Neuronal stem cell (in vitro differentiated cells): ENCODE results near the gene ZNF618.
A peak's percentile ranks its signal among the peaks of the same experiment; 100 is the strongest.

ENCODE experiments used
- DNase-seq: peaks from one replicate; pipeline ENCODE4 v3.0.0-alpha.2; 2013; ENCODE audit warnings: low spot score
- H2AFZ ChIP-seq: one replicate; pipeline ENCODE4 v1.6.1; 2013; ENCODE audit warnings: mild to moderate bottlenecking, low read length, inconsistent platforms
- H2AK5ac ChIP-seq: 2 replicates; pipeline ENCODE4 v1.6.1; 2013; ENCODE audit warnings: low read depth, mild to moderate bottlenecking, inconsistent platforms, low read length, moderate library complexity, mixed read lengths
- H2BK120ac ChIP-seq: 2 replicates; pipeline ENCODE4 v1.6.1; 2013; ENCODE audit warnings: low read depth, mild to moderate bottlenecking, inconsistent platforms, low read length, moderate library complexity, mixed read lengths
- H2BK12ac ChIP-seq: one replicate; pipeline ENCODE4 v1.6.1; 2013; ENCODE audit warnings: low read length, inconsistent platforms
- H2BK15ac ChIP-seq: 2 replicates; pipeline ENCODE4 v1.6.1; 2013; ENCODE audit warnings: mild to moderate bottlenecking, low read length, inconsistent platforms, mixed read lengths
- H2BK5ac ChIP-seq: one replicate; pipeline ENCODE4 v1.6.1; 2013; ENCODE audit warnings: inconsistent platforms, mild to moderate bottlenecking, low read length, moderate library complexity
- H3K14ac ChIP-seq: one replicate; pipeline ENCODE4 v1.6.1; 2013; ENCODE audit warnings: low read length, inconsistent platforms
- H3K18ac ChIP-seq: 2 replicates; pipeline ENCODE4 v1.6.1; 2013; ENCODE audit warnings: low read length, inconsistent platforms
- H3K23ac ChIP-seq: 2 replicates; pipeline ENCODE4 v1.6.1; 2013; ENCODE audit warnings: low read depth, mild to moderate bottlenecking, mixed read lengths, low read length, inconsistent platforms; ENCODE audit not compliant: poor library complexity
- H3K27ac ChIP-seq: replicated peaks from 3 replicates; pipeline ENCODE4 v1.5.1; 2013; ENCODE audit warnings: low read length, inconsistent platforms
- H3K27me3 ChIP-seq, 3 experiments: 2 replicates each; pipeline ENCODE4 v1.6.1; 2013; ENCODE audit warnings: low read length in 3 of 3, mild to moderate bottlenecking in 2 of 3, inconsistent platforms in 1 of 3, low read depth in 1 of 3, mixed read lengths in 1 of 3, moderate library complexity in 1 of 3; ENCODE audit not compliant: control insufficient read depth in 3 of 3, insufficient read depth in 3 of 3
- H3K36me3 ChIP-seq, 2 donors: replicated peaks in 1 of 2; 2 replicates each; pipeline ENCODE4 v1.6.1; 2013; ENCODE audit warnings: low read length in 2 of 2; ENCODE audit not compliant: control insufficient read depth in 2 of 2, insufficient read depth in 2 of 2
- H3K4ac ChIP-seq: 2 replicates; pipeline ENCODE4 v1.6.1; 2013; ENCODE audit warnings: inconsistent platforms, mild to moderate bottlenecking, low read length, moderate library complexity
- H3K4me1 ChIP-seq, 2 donors: 1 replicate in 1 of 2; 2 replicates in 1 of 2; pipeline ENCODE4 v1.6.1; 2013; ENCODE audit warnings: low read length in 2 of 2, low read depth in 1 of 2; ENCODE audit not compliant: control insufficient read depth in 2 of 2, insufficient read depth in 1 of 2
- H3K4me2 ChIP-seq: one replicate; pipeline ENCODE4 v1.6.1; 2013; ENCODE audit warnings: mild to moderate bottlenecking, low read length, inconsistent platforms; ENCODE audit not compliant: insufficient read depth, poor library complexity, severe bottlenecking
- H3K4me3 ChIP-seq, 2 donors: 2 replicates each; pipeline ENCODE4 v1.5.1; 2013; ENCODE audit warnings: low read length in 2 of 2, mild to moderate bottlenecking in 2 of 2, inconsistent platforms in 1 of 2, moderate library complexity in 1 of 2
- H3K79me1 ChIP-seq: one replicate; pipeline ENCODE4 v1.6.1; 2013; ENCODE audit warnings: low read depth, mild to moderate bottlenecking, inconsistent platforms, low read length, moderate library complexity
- H3K9ac ChIP-seq: one replicate; pipeline ENCODE4 v1.6.1; 2013; ENCODE audit warnings: mild to moderate bottlenecking, low read depth, low read length, inconsistent platforms; ENCODE audit not compliant: poor library complexity
- H3K9me3 ChIP-seq, 2 donors: replicated peaks in 1 of 2; 2 replicates each; pipeline versions ENCODE3 to v1.6.1; 2013; ENCODE audit warnings: low read length in 2 of 2, mild to moderate bottlenecking in 2 of 2, inconsistent platforms in 1 of 2, low read depth in 1 of 2, mixed read lengths in 1 of 2, moderate library complexity in 1 of 2; ENCODE audit not compliant: control insufficient read depth in 2 of 2, insufficient read depth in 1 of 2
- H4K8ac ChIP-seq: one replicate; pipeline ENCODE4 v1.6.1; 2013; ENCODE audit warnings: low read depth, mild to moderate bottlenecking, inconsistent platforms, low read length, moderate library complexity
- H4K91ac ChIP-seq: one replicate; pipeline ENCODE4 v1.6.1; 2013; ENCODE audit warnings: low read length, low read depth, mild to moderate bottlenecking, inconsistent platforms; ENCODE audit not compliant: poor library complexity
- WGBS, 2 donors: extraction: QIAGEN DNeasy Blood & Tissue Kit; methylation state at CpG; one replicate each; pipeline ENCODE4 v1.1.7; 2013; ENCODE audit warnings: missing lambda C conversion rate in 2 of 2, mixed read lengths in 1 of 2; ENCODE audit not compliant: insufficient read length in 2 of 2, insufficient replicate concordance in 1 of 2; ENCODE audit errors: extremely low coverage in 2 of 2; 5-methylcytosine and 5-hydroxymethylcytosine counted together

ZNF618 gene

GRCh38 chr9:114061830-114062474, 185.8 kb downstream of the ZNF618 start:
- H3K14ac ChIP-seq: no peak overlapping the region
- H3K27me3 ChIP-seq: no peaks in the 10 kb centered on the region
- no peak overlapping the region for H3K23ac ChIP-seq
- no peak overlapping the region for H2BK5ac ChIP-seq
- H2BK15ac ChIP-seq: no peak overlapping the region
- no peak for DNase-seq
- H3K4me1 ChIP-seq: peaks cover 0 to 2% of the 10 kb centered on the region in 2 donors
- H3K9me3 ChIP-seq: no peaks in the 10 kb centered on the region
- H2AFZ ChIP-seq: no peak overlapping the region
- no peak overlapping the region for H3K9ac ChIP-seq
- no peak overlapping the region for H2AK5ac ChIP-seq
- no peaks in the 10 kb centered on the region for H3K79me1 ChIP-seq
- H2BK120ac ChIP-seq: no peak overlapping the region
- H3K4me3 ChIP-seq: no peak overlapping the region
- no peak overlapping the region for H3K4ac ChIP-seq
- H3K4me2 ChIP-seq: no peak overlapping the region
- H3K27ac ChIP-seq: no peak overlapping the region
- H3K18ac ChIP-seq: no peak overlapping the region
- H2BK12ac ChIP-seq: no peak overlapping the region
- no peak overlapping the region for H4K91ac ChIP-seq
- WGBS, 2 donors: no CpG with 5 or more reads among the region's 4 CpGs
- H3K36me3 ChIP-seq: peaks cover 2 to 5% of the 10 kb centered on the region in 2 donors
- no peak overlapping the region for H4K8ac ChIP-seq

DNA sequence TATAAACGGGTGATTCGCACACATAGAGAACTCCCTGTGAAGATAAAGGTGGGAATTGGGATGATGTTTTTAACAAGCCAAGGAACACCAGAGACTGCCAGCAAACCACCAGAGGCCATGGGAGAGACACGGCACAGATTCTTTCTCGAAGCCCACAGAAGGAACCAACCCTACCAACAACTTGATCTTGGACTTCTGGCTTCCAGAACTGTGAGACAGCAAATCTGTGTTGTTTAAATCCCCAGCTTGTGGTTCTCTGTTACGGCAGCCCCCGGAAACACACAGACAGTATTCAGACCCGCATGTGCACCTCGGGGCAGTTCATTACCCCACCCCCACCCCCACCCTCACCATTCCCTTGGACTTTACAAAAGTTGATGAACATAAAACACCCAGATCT, 189.2 kb downstream of the ZNF618 start:
- no peak for DNase-seq
- no peak overlapping the region for H2BK120ac ChIP-seq
- H2AFZ ChIP-seq: no peak overlapping the region
- H3K4me1 ChIP-seq: no peaks in the 10 kb centered on the region
- no peak overlapping the region for H4K8ac ChIP-seq
- H3K9me3 ChIP-seq: no peaks in the 10 kb centered on the region
- H3K4me3 ChIP-seq: no peak overlapping the region
- H2BK12ac ChIP-seq: no peak overlapping the region
- no peak overlapping the region for H4K91ac ChIP-seq
- no peak overlapping the region for H3K14ac ChIP-seq
- no CpG with 5 or more reads among the region's 8 CpGs for WGBS, 2 donors
- no peak overlapping the region for H3K4me2 ChIP-seq
- H3K23ac ChIP-seq: no peak overlapping the region
- no peaks in the 10 kb centered on the region for H3K79me1 ChIP-seq
- no peak overlapping the region for H2BK15ac ChIP-seq
- H3K9ac ChIP-seq: no peak overlapping the region
- no peak overlapping the region for H2BK5ac ChIP-seq
- no peak overlapping the region for H2AK5ac ChIP-seq
- no peak overlapping the region for H3K27ac ChIP-seq
- no peaks in the 10 kb centered on the region for H3K36me3 ChIP-seq
- no peak overlapping the region for H3K4ac ChIP-seq
- no peak overlapping the region for H3K18ac ChIP-seq
- peaks cover 0 to 2% (median 0%) of the 10 kb centered on the region in 3 experiments for H3K27me3 ChIP-seq

- H2AFZ ChIP-seq: no peak overlapping the region
- H3K4me3 ChIP-seq: no peak overlapping the region
- no peak overlapping the region for H4K8ac ChIP-seq
- H3K4me1 ChIP-seq: no peaks in the 10 kb centered on the region
- no peak overlapping the region for H3K4me2 ChIP-seq
- H3K23ac ChIP-seq: peak overlapping the region; percentile 35
- H3K79me1 ChIP-seq: no peaks in the 10 kb centered on the region
- no peak overlapping the region for H2BK120ac ChIP-seq
- H3K36me3 ChIP-seq: no peaks in the 10 kb centered on the region
- no peak overlapping the region for H3K14ac ChIP-seq
- no CpG with 5 or more reads among the region's 9 CpGs for WGBS, 2 donors
- H3K27ac ChIP-seq: no peak overlapping the region
- H2AK5ac ChIP-seq: peak overlapping the region; percentile 94
- no peak overlapping the region for H3K4ac ChIP-seq
- no peak overlapping the region for H2BK12ac ChIP-seq
- peaks cover 0 to 2% (median 0%) of the 10 kb centered on the region in 3 experiments for H3K27me3 ChIP-seq
- H3K9ac ChIP-seq: no peak overlapping the region
- no peaks in the 10 kb centered on the region for H3K9me3 ChIP-seq
- H2BK5ac ChIP-seq: no peak overlapping the region
- H2BK15ac ChIP-seq: peak overlapping the region; percentile 67
- H4K91ac ChIP-seq: no peak overlapping the region
- no peak for DNase-seq
- peak overlapping the region; percentile 33 for H3K18ac ChIP-seq
Observed at GRCh38 chr9:114069476-114070187, 193.5 kb downstream of the ZNF618 start.
